HepG2 (cell line): ENCODE measurements around the gene ATP13A1.

Experiments
- HDAC2 ChIP-seq: sonication (generic); formaldehyde crosslinking; IDR thresholded peaks from 2 replicates; pipeline ENCODE4 v1.4.0; 2020; ENCODE audit warnings: missing genetic modification reagents
- MYC ChIP-seq: sonication (generic); formaldehyde crosslinking; IDR thresholded peaks from 2 replicates; pipeline ENCODE4 v1.9.0; 2021; ENCODE audit warnings: missing genetic modification reagents, borderline replicate concordance
- RFX5 ChIP-seq: IDR thresholded peaks from 2 replicates; pipeline ENCODE4 v1.6.1; 2011; ENCODE audit warnings: low read depth, low read length, improper control_type of control experiment
- SMC3 ChIP-seq: IDR thresholded peaks from 2 replicates; pipeline ENCODE4 v1.6.1; 2011; ENCODE audit warnings: low read length, improper control_type of control experiment
- ZNF644 ChIP-seq: IDR thresholded peaks from 2 replicates; pipeline ENCODE4 v1.6.1; 2016; ENCODE audit warnings: low read depth
- TF ChIP-seq, protein P1 (sequence below): IDR thresholded peaks from 2 replicates; pipeline ENCODE4 v1.6.1; 2016; ENCODE audit warnings: control low read depth
- TF ChIP-seq, protein P2 (sequence below): sonication (generic); formaldehyde crosslinking; IDR thresholded peaks from 2 replicates; pipeline ENCODE4 v1.5.0; 2020; ENCODE audit warnings: mild to moderate bottlenecking, missing genetic modification reagents, moderate library complexity

DNA sequence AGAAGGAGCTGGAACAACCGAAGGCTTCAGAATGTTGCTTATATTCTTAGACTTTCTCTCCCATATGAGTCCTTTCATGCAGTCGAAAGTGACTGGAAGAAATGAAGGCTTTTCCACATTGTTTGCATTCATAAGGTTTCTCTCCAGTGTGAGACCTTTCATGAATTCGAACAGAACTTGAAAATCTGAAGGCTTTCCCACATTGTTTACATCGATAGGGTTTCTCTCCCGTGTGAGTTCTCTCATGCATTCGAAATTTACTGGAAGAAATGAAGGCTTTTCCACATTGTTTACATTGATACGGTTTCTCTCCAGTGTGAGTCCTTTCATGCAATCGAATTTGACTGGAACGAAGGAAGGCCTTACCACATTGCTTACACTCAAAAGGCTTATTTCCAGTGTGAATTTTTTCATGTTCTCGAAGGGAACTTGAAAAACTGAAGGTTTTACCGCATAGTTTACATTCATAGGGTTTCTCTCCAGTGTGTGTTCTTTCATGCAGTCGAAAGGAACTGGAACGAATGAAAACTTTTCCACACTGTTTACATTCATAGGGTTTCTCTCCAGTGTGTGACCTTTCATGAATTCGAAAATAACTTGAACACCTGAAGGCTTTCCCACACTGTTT, 47.9 kb upstream of the ATP13A1 start:
- no peak for TF ChIP-seq MYC (CRISPR knock-in tag)
- TF ChIP-seq SMC3, result no peak
- TF ChIP-seq, protein P1, sequence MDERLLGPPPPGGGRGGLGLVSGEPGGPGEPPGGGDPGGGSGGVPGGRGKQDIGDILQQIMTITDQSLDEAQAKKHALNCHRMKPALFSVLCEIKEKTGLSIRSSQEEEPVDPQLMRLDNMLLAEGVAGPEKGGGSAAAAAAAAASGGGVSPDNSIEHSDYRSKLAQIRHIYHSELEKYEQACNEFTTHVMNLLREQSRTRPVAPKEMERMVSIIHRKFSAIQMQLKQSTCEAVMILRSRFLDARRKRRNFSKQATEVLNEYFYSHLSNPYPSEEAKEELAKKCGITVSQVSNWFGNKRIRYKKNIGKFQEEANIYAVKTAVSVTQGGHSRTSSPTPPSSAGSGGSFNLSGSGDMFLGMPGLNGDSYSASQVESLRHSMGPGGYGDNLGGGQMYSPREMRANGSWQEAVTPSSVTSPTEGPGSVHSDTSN (CRISPR knock-in tag), result no peak
- no peak for TF ChIP-seq RFX5
- TF ChIP-seq, protein P2, sequence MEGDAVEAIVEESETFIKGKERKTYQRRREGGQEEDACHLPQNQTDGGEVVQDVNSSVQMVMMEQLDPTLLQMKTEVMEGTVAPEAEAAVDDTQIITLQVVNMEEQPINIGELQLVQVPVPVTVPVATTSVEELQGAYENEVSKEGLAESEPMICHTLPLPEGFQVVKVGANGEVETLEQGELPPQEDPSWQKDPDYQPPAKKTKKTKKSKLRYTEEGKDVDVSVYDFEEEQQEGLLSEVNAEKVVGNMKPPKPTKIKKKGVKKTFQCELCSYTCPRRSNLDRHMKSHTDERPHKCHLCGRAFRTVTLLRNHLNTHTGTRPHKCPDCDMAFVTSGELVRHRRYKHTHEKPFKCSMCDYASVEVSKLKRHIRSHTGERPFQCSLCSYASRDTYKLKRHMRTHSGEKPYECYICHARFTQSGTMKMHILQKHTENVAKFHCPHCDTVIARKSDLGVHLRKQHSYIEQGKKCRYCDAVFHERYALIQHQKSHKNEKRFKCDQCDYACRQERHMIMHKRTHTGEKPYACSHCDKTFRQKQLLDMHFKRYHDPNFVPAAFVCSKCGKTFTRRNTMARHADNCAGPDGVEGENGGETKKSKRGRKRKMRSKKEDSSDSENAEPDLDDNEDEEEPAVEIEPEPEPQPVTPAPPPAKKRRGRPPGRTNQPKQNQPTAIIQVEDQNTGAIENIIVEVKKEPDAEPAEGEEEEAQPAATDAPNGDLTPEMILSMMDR, result no peak
- no peak for TF ChIP-seq ZNF644
- TF ChIP-seq HDAC2 (CRISPR knock-in tag), result no peak
